Measurements from ENCODE around the gene ATAD3A.
"Not testable (repeated sequence)": the region's sequence is repeated elsewhere in the genome, so short reads cannot be mapped to it uniquely, and the experiment has no call there.

Gene ATAD3A

DNA sequence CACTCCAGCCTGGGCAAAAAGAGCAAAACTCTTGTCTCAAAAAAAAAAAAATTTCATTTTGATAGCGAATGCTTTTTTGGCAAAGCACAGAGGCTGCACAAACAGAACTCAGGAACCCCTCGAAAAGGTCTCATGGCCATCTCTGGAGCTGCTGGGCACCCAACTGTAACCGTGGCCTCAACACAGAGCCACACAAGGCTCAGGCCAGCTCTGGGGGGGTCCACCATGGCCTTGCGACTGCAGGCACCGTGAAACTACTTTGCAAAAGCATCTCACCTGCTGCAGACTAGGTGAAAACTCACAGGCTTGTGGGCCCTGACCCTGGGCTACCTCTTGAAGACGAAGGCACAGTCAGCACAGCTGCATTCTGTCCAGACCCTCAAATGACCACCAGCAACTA is 44.5 kb downstream of the ATAD3A start:
- H3K27ac ChIP-seq = no peak overlapping the region

GRCh38 chr1:1556961-1557360 is 45.0 kb downstream of the ATAD3A start:
- H3K9me3 ChIP-seq (ENCODE audit: severe bottlenecking); H3K27ac ChIP-seq; H3K27me3 ChIP-seq (ENCODE audit: insufficient read depth, low read depth, severe bottlenecking); H3K4me3 ChIP-seq (ENCODE audit: low read depth, low read length); DNase-seq: not testable (repeated sequence)
- peaks cover 32% of the 10 kb centered on the region for H3K36me3 ChIP-seq

More for the DNA sequence above, 44.5 kb downstream of the ATAD3A start:
- no peaks in the 10 kb centered on the region for H3K9me3 ChIP-seq (ENCODE audit: severe bottlenecking)
- no peak for DNase-seq
- no peak for TF ChIP-seq CTCF (IDR thresholded peaks at IDR 0.05; ENCODE audit: low read depth, low read length)
- no peak overlapping the region for H3K4me3 ChIP-seq (ENCODE audit: low read depth, low read length)
- peaks cover 27% of the 10 kb centered on the region for H3K36me3 ChIP-seq
- no peaks in the 10 kb centered on the region for H3K27me3 ChIP-seq (ENCODE audit: insufficient read depth, low read depth, severe bottlenecking)

DNA sequence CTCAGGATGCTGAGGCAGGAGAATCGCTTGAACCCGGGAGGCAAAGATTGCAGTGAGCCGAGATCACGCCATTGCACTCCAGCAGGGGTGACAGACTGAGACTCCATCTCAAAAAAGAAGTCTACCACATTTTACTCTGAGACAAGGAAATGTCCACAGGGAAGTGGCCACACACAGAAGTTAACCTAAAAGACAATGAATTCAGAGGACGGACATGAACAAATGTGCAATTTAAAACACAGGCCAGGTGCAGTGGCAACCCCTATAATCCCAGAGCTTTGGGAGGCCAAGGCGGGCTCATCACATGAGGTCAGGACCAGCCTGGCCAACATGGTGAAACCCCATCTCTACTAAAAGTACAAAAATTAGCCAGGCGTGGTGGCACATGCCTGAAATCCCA is 45.7 kb downstream of the ATAD3A start:
- H3K9me3 ChIP-seq (ENCODE audit: severe bottlenecking); H3K4me3 ChIP-seq (ENCODE audit: low read depth, low read length); H3K27me3 ChIP-seq (ENCODE audit: insufficient read depth, low read depth, severe bottlenecking); DNase-seq; H3K27ac ChIP-seq: not testable (repeated sequence)
- peaks cover 38% of the 10 kb centered on the region for H3K36me3 ChIP-seq

- no peak overlapping the region for H3K27ac ChIP-seq
- DNase-seq = no peak
- H3K4me3 ChIP-seq (ENCODE audit: low read depth, low read length) = no peak overlapping the region
- peaks cover 47% of the 10 kb centered on the region for H3K36me3 ChIP-seq
- H3K9me3 ChIP-seq (ENCODE audit: severe bottlenecking) = no peaks in the 10 kb centered on the region
- H3K27me3 ChIP-seq (ENCODE audit: insufficient read depth, low read depth, severe bottlenecking) = no peaks in the 10 kb centered on the region
- no peak for TF ChIP-seq CTCF (IDR thresholded peaks at IDR 0.05; ENCODE audit: low read depth, low read length)
Measured at GRCh38 chr1:1558591-1558990, 46.6 kb downstream of the ATAD3A start.

DNA sequence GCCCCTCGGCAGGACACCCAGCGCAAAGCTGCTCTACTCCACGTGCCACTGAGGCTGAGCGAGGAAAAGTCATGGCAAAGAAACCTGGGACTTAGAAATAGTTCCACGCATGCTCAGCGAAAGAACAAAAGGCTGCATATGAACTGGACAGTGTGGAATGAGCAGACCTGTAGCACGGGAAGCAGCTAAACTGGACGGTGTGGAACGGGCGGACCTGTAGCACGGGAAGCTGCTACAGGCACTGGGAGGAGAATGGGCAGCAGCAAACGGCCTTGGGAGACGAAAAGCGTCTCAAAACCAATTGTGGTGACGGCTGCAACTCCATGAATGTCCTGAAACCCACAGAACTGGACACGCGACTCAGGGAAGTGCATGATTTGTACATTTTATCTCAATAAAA is 47.1 kb downstream of the ATAD3A start:
- peaks cover 52% of the 10 kb centered on the region for H3K36me3 ChIP-seq
- DNase-seq = no peak
- H3K27ac ChIP-seq = no peak overlapping the region
- no peaks in the 10 kb centered on the region for H3K9me3 ChIP-seq (ENCODE audit: severe bottlenecking)
- no peak for TF ChIP-seq CTCF (IDR thresholded peaks at IDR 0.05; ENCODE audit: low read depth, low read length)
- H3K27me3 ChIP-seq (ENCODE audit: insufficient read depth, low read depth, severe bottlenecking) = no peaks in the 10 kb centered on the region
- no peak overlapping the region for H3K4me3 ChIP-seq (ENCODE audit: low read depth, low read length)

DNA sequence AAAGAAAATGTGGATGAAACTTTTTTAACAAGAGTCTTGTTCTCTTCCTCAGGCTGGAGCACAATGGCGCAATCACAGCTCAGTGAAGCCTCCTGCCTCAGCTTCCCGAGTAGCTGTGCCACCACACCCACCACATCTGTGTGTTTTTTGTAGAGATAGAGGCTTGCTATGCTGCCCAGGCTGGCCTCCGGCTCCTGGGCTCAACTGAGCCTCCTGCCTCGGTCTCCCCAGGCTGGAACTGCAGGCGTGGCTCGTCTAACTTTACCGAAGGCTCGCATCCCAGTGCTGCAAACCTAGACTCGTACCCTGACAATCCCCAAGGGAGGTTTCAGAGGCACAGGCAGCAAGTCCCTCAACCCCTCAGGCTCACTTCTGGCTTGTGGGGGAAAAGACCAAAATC is 48.2 kb downstream of the ATAD3A start:
- H3K9me3 ChIP-seq (ENCODE audit: severe bottlenecking) = no peaks in the 10 kb centered on the region
- H3K27ac ChIP-seq = no peak overlapping the region
- H3K4me3 ChIP-seq (ENCODE audit: low read depth, low read length) = no peak overlapping the region
- peaks cover 62% of the 10 kb centered on the region for H3K36me3 ChIP-seq
- no peak for DNase-seq
- no peak for TF ChIP-seq CTCF (IDR thresholded peaks at IDR 0.05; ENCODE audit: low read depth, low read length)
- H3K27me3 ChIP-seq (ENCODE audit: insufficient read depth, low read depth, severe bottlenecking) = no peaks in the 10 kb centered on the region

GRCh38 chr1:1561801-1562470 is 50.0 kb downstream of the ATAD3A start:
- TF ChIP-seq CTCF (IDR thresholded peaks at IDR 0.05; ENCODE audit: low read depth, low read length) = no peak
- no peak for DNase-seq
- H3K27me3 ChIP-seq (ENCODE audit: insufficient read depth, low read depth, severe bottlenecking) = no peaks in the 10 kb centered on the region
- peaks cover 65% of the 10 kb centered on the region for H3K36me3 ChIP-seq
- H3K4me3 ChIP-seq (ENCODE audit: low read depth, low read length) = no peak overlapping the region
- no peak overlapping the region for H3K27ac ChIP-seq
- no peaks in the 10 kb centered on the region for H3K9me3 ChIP-seq (ENCODE audit: severe bottlenecking)
